Measurements from ENCODE around the gene STK33. TPM values are rescaled to one million over a fixed set of nuclear protein-coding genes. Genes with fewer than 3 reads are reported as not detected.
A peak's percentile ranks its signal among the peaks of the same experiment; 100 is the strongest.

Gene STK33
- total RNA-seq, 1 experiment from 2014 or later = 0.40 TPM

DNA sequence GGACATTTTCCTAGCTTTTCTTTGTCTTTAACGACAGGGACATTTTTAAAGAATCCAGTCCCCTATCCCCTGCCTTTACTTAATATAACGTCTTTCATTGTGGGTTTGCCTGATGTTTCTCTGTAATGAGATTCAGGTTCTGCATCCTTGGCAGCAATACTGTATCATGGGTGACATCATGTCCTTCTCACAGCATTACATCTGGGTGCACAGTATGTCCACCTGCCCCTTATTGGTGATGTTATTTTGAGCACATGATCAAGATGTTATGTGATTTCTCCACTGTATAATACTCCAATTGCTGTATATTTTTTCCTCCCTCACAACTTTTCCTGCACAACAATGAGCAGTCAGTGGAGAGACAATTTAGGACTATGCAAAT, 9.7 kb upstream of the STK33 start:
- no peak for DNase-seq (ENCODE audit: low read depth)

DNA sequence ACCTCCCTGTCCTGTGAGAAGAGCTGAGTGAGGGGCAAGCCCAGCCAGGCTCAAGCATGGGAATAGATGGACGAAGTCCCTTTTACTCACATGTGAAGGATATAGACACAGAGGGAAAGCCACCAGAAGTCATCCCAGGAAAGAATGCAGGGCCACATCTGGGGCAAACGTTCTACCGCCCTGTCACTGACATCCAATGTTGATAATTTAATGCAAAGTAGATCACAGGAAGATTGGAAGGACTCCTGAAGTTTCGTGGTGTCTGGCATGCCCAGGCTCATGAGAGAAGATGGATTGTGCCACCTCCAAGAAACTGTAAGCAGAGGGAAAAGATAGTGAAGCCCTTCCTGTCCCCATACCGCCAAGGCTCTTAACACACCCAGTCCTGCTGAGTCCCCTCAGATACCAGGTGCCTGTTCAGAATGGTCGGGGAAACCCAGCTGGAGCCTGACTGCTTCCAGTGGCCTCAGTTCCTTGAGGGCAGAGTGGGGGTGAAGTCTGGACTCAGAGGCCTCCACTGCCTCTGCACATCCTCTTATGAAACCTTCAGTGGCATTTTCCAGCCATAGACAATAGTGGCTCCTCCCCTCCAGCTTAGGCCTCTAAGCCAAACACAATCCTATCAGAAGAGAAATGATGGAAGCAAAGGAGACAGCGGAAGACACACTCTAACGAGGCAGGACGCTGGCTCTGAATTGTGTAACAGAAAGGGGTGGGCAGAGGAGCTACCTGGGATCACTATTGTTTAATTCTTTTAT, 7.5 kb upstream of the STK33 start:
- DNase-seq (ENCODE audit: low read depth) = no peak

- DNase-seq (ENCODE audit: low read depth) = no peak
Observed at GRCh38 chr11:8598506-8598905, 4.5 kb upstream of the STK33 start.

DNA sequence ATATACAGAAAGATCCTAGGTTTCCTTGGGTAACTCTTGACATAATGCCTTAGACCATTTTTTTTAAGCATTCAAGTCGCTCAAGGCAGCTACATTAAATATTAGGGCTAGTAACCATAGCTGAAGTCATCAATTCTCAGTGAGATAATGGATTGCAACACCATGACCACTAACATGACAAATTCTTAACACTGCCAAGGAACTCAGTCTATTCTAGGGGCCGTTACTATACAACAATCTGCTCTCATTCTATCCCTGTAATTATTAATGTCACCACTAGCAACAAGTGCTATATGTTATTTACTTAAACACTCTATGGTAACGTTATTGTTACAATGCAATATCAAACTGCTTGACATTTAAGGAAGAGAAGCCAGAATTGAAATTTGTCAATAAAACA, 3.2 kb upstream of the STK33 start:
- peak; percentile 52 for DNase-seq (ENCODE audit: low read depth)

- DNase-seq (ENCODE audit: low read depth) = no peak
Observed at GRCh38 chr11:8596504-8597046, 2.5 kb upstream of the STK33 start.

DNA sequence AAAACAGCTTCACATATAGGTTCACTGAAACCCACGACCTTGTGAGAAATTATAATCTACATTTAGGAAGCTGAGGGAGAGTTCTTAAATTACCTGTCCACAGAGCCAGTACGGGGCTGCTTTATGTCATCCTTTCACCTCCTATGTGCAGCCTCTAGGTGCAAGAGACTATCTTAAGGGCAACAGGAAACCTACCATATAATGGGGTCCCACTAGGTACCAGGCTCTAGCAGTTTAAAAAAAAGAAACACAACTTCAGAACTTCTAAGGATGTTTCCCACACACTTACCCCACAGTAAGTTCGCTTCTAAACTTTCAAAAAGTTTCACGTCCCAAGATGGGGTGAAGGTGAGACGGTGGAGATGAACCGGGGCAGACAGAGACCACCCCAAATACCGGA, 573 bp downstream of the STK33 start:
- no peak for DNase-seq (ENCODE audit: low read depth)

GRCh38 chr11:8587915-8588314, 6.1 kb downstream of the STK33 start:
- DNase-seq (ENCODE audit: low read depth) = no peak

- no peak for DNase-seq (ENCODE audit: low read depth)
Observed at GRCh38 chr11:8586805-8587204, 7.2 kb downstream of the STK33 start.

- DNase-seq (ENCODE audit: low read depth) = no peak
Observed at GRCh38 chr11:8586184-8586583, 7.8 kb downstream of the STK33 start.

- no peak for DNase-seq (ENCODE audit: low read depth)
Observed at GRCh38 chr11:8584511-8584910, 9.5 kb downstream of the STK33 start.

GRCh38 chr11:8584082-8584481, 9.9 kb downstream of the STK33 start:
- DNase-seq (ENCODE audit: low read depth) = no peak

DNA sequence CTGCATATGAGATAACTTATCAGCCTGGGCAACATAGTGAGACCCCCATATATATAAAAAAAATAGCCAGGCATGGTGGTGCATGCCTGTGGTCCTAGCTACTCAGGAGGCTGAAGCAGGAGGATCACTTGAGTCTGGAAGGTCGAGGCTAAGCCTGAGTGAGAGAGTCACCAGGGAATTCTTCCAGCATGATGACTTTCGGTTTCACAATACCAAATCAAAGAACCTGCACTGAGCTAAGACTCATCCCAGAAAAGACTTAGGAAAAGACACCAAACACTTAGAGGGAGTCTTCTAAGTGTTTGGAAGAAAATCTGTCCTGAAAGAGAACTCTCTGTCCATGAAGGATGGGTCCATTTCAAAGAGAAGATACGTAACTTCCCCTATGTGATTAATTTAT, 12.7 kb downstream of the STK33 start:
- no peak for DNase-seq (ENCODE audit: low read depth)

GRCh38 chr11:8577791-8578581, 16.0 kb downstream of the STK33 start:
- no peak for DNase-seq (ENCODE audit: low read depth)

DNA sequence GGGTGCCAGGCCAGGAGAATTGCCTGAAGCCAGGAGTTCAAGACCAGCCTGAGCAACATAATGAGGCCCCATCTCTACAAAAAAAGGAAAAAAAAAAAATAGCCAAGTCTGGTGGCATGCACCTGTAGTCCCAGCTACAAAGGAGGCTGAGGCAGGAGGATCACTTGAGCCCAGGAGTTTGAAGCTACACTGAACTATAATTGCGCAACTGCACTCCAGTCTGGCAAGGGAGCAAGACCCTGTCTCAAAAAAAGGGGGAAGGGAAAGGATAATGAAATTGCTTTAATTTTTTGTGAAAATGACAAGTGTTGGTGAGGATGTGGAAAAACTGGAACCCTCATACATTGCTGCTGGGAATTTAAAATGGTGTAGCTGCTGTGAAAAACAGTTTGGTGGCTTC, 19.2 kb downstream of the STK33 start:
- DNase-seq (ENCODE audit: low read depth) = no peak

DNA sequence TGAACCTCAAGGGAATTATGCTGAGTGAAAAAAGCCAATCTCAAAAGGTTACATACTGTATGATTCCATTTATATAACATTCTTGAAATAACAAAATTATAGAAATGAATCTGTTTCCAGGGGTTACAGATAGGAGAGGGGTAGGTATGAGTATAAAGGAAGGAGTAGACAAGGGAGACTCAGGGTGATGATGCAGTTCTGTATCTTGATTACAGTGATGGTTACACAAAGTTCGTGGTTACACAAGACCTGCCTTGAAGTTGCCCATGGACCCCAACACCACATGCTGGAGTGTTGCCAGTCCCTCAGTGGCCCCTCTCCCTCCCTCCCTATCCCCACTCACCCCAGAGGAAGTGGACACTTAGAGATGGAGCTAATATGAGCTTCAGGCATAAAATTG, 20.3 kb downstream of the STK33 start:
- DNase-seq (ENCODE audit: low read depth) = no peak

GRCh38 chr11:8567602-8568198, 26.3 kb downstream of the STK33 start:
- DNase-seq (ENCODE audit: low read depth) = peak; percentile 50

DNA sequence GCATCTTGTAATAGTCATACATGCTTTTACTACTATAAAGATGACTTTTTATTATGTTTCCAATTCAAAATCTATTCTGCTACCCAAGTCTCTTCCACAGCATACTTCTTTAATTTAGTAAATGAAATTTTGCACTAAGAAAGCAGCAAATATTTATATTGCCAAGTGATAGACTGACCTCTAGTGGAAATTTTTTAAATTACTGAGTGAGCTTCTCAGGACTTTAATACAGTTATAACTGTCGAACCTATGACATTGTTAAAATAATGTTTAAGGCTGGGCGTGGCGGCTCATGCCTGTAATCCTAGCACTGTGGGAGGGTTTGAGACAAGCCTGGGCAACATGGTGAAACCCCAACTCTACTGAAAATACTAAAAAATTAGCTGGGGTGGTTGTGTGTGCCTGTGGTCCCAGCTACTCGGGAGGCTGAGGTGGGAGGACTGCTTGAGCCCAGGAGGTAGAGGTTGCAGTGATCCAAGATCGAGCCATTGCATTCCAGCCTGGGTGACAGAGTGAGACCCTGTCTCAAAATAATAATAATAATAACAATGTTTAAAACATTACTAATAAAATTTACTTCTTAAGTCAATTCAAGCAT, 27.3 kb downstream of the STK33 start:
- DNase-seq (ENCODE audit: low read depth) = peak; percentile 53

DNA sequence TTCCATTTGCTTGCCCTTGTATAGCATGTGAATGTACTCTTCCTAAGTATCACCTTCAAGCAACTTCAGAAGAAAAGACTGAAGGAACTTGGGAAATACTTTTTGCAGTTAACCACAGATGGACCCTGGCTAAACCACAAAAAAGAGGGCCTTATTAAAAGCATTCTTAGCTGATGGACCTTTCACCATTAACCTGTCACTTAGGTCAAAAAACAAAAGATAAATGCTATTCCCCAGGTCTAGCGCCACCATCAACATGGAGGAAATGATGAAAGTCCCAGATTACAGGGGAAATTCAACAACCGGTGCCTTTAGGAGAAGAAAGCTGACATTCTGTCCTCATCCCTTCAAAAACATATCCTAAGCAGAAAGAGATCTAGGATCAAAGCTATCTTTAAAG, 29.5 kb downstream of the STK33 start:
- no peak for DNase-seq (ENCODE audit: low read depth)

DNA sequence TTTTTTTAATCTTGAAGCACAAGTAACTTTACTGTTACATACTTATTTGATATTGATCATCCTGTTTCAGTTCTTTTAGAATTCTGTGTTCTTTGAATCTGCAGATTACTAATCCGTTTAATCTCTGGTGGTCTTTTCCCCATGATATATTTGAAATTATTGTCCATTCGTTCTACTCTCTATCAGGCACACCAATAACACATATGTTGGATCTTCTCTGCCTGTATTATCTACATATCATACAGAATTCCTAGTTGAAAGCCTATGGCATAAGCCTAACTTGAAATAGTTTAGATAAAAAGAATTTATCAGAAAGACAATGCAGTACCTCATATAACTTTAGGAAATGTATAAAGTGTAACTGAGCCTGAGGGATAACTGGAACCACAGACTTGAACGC, 32.6 kb downstream of the STK33 start:
- no peak for DNase-seq (ENCODE audit: low read depth)

- DNase-seq (ENCODE audit: low read depth) = no peak
Observed at GRCh38 chr11:8558436-8558835, 35.6 kb downstream of the STK33 start.

- DNase-seq (ENCODE audit: low read depth) = no peak
Observed at GRCh38 chr11:8545698-8546366, 48.2 kb downstream of the STK33 start.

DNA sequence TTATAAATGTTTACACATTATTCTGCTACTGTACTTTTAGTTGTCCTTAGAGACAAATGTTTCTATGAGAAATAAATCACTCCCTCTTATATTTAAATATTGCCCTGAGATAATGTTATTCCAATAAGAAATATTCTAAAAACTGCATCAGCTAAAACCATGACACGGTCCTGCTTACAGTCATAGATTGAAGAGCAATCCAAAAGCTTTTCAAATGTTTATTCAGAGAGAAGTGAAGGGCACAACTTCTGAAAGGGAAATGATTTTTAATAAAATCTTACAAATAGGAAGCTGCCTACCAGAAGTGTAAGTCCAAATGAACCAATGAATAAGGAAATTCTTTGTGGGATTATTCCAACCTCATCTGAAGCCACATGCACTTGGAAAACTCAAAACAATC, 49.2 kb downstream of the STK33 start:
- DNase-seq (ENCODE audit: low read depth) = no peak
